Neural crest cell (in vitro differentiated cells): Measurements from ENCODE around the gene ZMYND10. TPM values are rescaled to one million over a fixed set of nuclear protein-coding genes. Genes with fewer than 3 reads are reported as not detected.
A peak's percentile ranks its signal among the peaks of the same experiment; 100 is the strongest.

Experiments
- DNase-seq: peaks from one replicate; pipeline ENCODE4 v3.0.0; 2021; ENCODE audit warnings: low read depth, mixed read lengths, low spot score
- H3K27ac Mint-ChIP-seq: one replicate; pipeline ENCODE4 v1.8.0; 2021; ENCODE audit warnings: mild to moderate bottlenecking, mixed read lengths; ENCODE audit not compliant: unreplicated experiment
- H3K27me3 Mint-ChIP-seq: 2 replicates; pipeline ENCODE4 v1.8.0; 2021; ENCODE audit warnings: low read depth, mild to moderate bottlenecking, mixed read lengths
- H3K36me3 Mint-ChIP-seq: 2 replicates; pipeline ENCODE4 v1.8.0; 2021; ENCODE audit warnings: low read depth, mild to moderate bottlenecking, mixed read lengths
- H3K4me1 Mint-ChIP-seq: 2 replicates; pipeline ENCODE4 v1.8.0; 2021; ENCODE audit warnings: mixed read lengths
- H3K4me3 Mint-ChIP-seq: one replicate; pipeline ENCODE4 v1.8.0; 2021; ENCODE audit warnings: mild to moderate bottlenecking, mixed read lengths
- H3K9me3 Mint-ChIP-seq: 2 replicates; pipeline ENCODE4 v1.8.0; 2021; ENCODE audit warnings: mixed read lengths
- total RNA-seq: library from RNA; stranded (reverse); gene quantifications from 2 replicates; pipeline ENCODE4 v1.2.1, GENCODE V29; 2021
- TF ChIP-seq, protein P1 (sequence below): fragments of 200-600 bp; sonication (generic); conservative IDR thresholded peaks from 2 replicates; pipeline ENCODE4 v1.5.0; 2021; ENCODE audit warnings: antibody characterized with exemption, mild to moderate bottlenecking

The ZMYND10 gene
- total RNA-seq, 1 donor from 2014 or later = 2.3 TPM

- DNase-seq = peak; percentile 94
- TF ChIP-seq, protein P1, sequence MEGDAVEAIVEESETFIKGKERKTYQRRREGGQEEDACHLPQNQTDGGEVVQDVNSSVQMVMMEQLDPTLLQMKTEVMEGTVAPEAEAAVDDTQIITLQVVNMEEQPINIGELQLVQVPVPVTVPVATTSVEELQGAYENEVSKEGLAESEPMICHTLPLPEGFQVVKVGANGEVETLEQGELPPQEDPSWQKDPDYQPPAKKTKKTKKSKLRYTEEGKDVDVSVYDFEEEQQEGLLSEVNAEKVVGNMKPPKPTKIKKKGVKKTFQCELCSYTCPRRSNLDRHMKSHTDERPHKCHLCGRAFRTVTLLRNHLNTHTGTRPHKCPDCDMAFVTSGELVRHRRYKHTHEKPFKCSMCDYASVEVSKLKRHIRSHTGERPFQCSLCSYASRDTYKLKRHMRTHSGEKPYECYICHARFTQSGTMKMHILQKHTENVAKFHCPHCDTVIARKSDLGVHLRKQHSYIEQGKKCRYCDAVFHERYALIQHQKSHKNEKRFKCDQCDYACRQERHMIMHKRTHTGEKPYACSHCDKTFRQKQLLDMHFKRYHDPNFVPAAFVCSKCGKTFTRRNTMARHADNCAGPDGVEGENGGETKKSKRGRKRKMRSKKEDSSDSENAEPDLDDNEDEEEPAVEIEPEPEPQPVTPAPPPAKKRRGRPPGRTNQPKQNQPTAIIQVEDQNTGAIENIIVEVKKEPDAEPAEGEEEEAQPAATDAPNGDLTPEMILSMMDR = no peak
- no peaks in the 10 kb centered on the region for H3K9me3 Mint-ChIP-seq
- H3K4me1 Mint-ChIP-seq = peaks cover 37% of the 10 kb centered on the region
- H3K27ac Mint-ChIP-seq = peak within 1 kb of the TSS; percentile 98
- H3K27me3 Mint-ChIP-seq = peaks cover 7% of the 10 kb centered on the region
- H3K36me3 Mint-ChIP-seq = no peaks in the 10 kb centered on the region
- H3K4me3 Mint-ChIP-seq = peak within 1 kb of the TSS; percentile 99
Observed at GRCh38 chr3:50350527-50351322, 5.2 kb upstream of the ZMYND10 start, which contains the start of the genes CYB561D2 and NPRL2. Gene CYB561D2, plus strand, starts transcription at chr3:50350862. Its CDS starts 572 bp downstream, at chr3:50351434. Gene NPRL2, minus strand, starts transcription at chr3:50350775. Its CDS starts 123 bp downstream, at chr3:50350652.

DNA sequence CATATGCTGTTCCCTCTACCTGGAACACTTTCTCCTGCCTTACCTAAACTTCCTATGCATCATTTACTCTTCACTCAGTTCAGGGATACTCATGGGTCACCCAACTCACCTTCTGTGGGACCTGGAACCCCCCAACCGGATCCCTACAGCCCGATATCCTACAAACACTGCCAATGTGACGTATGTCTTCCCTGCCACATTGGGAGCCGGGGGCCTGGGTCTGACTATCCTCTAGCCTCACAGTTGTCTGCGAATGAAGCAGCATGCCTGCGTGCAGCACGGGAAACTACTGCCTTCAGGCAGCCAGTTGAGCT lies 4.6 kb upstream of the ZMYND10 start:
- peaks cover 37% of the 10 kb centered on the region for H3K4me1 Mint-ChIP-seq
- H3K27me3 Mint-ChIP-seq = peaks cover 10% of the 10 kb centered on the region
- TF ChIP-seq, protein P1 = no peak
- no peaks in the 10 kb centered on the region for H3K9me3 Mint-ChIP-seq
- DNase-seq = no peak
- no peaks in the 10 kb centered on the region for H3K36me3 Mint-ChIP-seq
- H3K4me3 Mint-ChIP-seq = peak overlapping the region; percentile 99
- H3K27ac Mint-ChIP-seq = peak overlapping the region; percentile 67

DNA sequence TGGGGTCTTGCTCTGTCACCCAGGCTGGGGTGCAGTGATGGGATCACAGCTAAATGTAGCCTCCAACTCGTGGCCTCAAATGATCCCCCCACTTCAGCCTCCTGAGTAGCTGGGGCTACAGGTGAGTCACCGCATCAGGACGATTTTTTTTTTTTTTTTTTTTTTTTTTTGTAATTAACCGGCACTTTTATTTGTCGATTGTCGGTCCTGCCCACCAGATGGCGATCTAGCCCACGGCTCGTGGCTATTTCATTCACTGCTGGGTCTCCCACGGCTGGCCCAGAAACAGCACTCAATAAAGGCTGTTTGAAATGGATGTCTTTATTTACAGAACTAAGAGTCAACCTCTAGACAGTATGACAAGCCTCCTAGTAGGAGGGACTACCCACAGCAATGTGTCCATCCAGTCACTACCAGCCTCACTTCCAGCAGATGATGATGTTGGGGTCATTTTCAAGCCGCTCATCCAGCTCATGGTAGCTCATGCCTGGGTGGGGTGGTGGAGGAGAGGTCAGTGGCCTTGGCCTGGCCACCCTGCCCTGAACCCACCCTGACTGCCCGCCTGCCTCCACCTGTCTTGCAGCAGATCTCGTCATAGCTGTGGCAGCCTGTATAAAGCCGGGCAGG lies 1.8 kb upstream of the ZMYND10 start:
- H3K27ac Mint-ChIP-seq = no peak overlapping the region
- peaks cover 19% of the 10 kb centered on the region for H3K27me3 Mint-ChIP-seq
- peak; percentile 71 for DNase-seq
- H3K4me3 Mint-ChIP-seq = peak overlapping the region; percentile 84
- H3K36me3 Mint-ChIP-seq = no peaks in the 10 kb centered on the region
- TF ChIP-seq, protein P1 = peak; percentile 80
- H3K4me1 Mint-ChIP-seq = peaks cover 34% of the 10 kb centered on the region
- no peaks in the 10 kb centered on the region for H3K9me3 Mint-ChIP-seq

DNA sequence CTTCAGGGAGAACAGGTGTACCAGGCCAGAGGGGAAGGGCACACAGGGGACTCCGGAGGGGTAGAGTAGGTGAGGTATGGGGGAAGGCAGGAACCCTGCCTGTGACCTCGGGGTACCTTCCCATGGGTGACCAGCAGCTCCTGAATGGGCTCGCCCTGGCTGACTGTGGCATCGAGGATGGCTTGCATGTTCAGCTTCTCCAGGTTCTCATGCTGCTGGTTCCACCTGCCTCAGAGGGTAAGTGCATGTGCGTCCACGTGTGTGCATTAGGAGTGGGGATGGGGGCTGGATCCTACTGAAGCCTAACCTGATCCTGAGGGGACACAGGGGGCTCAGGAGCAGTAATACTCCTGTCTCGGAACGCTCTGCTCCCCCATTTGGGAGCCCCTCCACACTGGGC lies 524 bp downstream of the ZMYND10 start:
- TF ChIP-seq, protein P1 = no peak
- Mint-ChIP-seq H3K4me3 (peak overlapping the region; percentile 86), H3K4me1 (peaks cover 18% of the 10 kb centered on the region), H3K27ac (no peak overlapping the region), H3K9me3 (no peaks in the 10 kb centered on the region), H3K27me3 (peaks cover 37% of the 10 kb centered on the region), H3K36me3 (no peaks in the 10 kb centered on the region)
- no peak for DNase-seq

DNA sequence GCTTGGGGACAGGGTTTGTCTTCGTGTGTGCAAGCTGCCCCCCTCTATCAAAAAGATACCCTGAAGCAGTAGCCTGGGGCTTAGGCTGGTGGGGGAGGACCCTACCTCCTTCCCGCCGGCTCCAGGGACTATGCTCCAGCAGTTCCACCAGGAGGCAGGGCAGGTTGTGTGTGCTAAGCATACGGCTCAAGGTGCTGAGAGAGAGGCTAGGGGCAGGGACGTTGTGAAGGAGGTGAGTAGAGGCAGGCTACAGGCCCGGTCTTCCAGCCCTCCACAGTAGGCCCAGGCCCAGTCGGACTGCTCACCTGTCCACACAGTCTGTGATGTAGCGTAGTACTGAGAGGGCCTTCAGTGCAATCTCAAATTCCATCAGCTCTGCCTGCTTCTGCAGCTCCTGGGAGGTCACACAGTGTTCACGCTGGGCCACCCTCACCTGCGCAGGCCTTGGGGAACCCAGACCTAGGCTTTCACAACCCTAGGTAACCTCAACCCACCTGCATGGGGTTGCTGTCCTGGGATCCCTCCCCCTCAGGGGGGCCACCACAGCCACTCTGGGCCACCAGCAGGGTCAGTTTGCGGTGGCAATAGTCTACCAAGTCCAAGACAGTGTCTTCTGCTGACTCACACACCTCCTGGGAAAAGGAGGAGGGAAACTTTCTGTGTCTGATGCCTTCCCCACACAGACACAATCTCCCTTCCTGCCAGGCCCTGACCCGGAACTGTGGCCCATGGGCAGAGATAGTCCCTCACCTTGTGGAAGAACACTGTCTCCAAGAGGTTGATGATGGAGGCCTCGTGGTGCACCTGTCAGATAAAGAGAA lies 2.5 kb downstream of the ZMYND10 start:
- Mint-ChIP-seq H3K27me3 (peaks cover 49% of the 10 kb centered on the region), H3K36me3 (no peaks in the 10 kb centered on the region), H3K4me3 (peak overlapping the region; percentile 43), H3K9me3 (no peaks in the 10 kb centered on the region), H3K27ac (no peak overlapping the region), H3K4me1 (peaks cover 28% of the 10 kb centered on the region)
- DNase-seq = no peak
- TF ChIP-seq, protein P1 = no peak
